IPS-18a (cell line): ENCODE results near the gene NEURL1.

Experiments used
- H3K27ac ChIP-seq: one replicate; pipeline ENCODE4 v1.5.1; 2013; ENCODE audit warnings: low read length
- H3K27me3 ChIP-seq: one replicate; pipeline ENCODE4 v1.6.1; 2013; ENCODE audit warnings: mild to moderate bottlenecking, low read length; ENCODE audit not compliant: control insufficient read depth, insufficient read depth
- H3K36me3 ChIP-seq: one replicate; pipeline ENCODE4 v1.6.1; 2013; ENCODE audit warnings: low read depth, low read length; ENCODE audit not compliant: control insufficient read depth
- H3K4me1 ChIP-seq: one replicate; pipeline ENCODE4 v1.6.1; 2013; ENCODE audit warnings: low read depth, low read length; ENCODE audit not compliant: control insufficient read depth
- H3K4me3 ChIP-seq: one replicate; pipeline ENCODE4 v1.5.1; 2013; ENCODE audit warnings: low read length
- H3K9ac ChIP-seq: one replicate; pipeline ENCODE4 v1.6.1; 2013; ENCODE audit warnings: mild to moderate bottlenecking, low read length, moderate library complexity
- H3K9me3 ChIP-seq: one replicate; pipeline ENCODE4 v1.6.1; 2013; ENCODE audit warnings: low read depth, low read length; ENCODE audit not compliant: control insufficient read depth

The NEURL1 gene

GRCh38 chr10:103452506-103453230, 40.8 kb upstream of the NEURL1 start:
- H3K4me3 ChIP-seq = no peak overlapping the region
- H3K27me3 ChIP-seq = no peaks in the 10 kb centered on the region
- no peak overlapping the region for H3K9ac ChIP-seq
- H3K36me3 ChIP-seq = peaks cover 2% of the 10 kb centered on the region
- no peaks in the 10 kb centered on the region for H3K9me3 ChIP-seq
- H3K4me1 ChIP-seq = no peaks in the 10 kb centered on the region
- no peak overlapping the region for H3K27ac ChIP-seq

- Histone ChIP-seq H3K9ac (no peak overlapping the region), H3K4me3 (no peak overlapping the region), H3K4me1 (no peaks in the 10 kb centered on the region)
Observed at GRCh38 chr10:103454026-103454425, 39.5 kb upstream of the NEURL1 start.

GRCh38 chr10:103455235-103455634, 38.3 kb upstream of the NEURL1 start:
- Histone ChIP-seq H3K27ac (no peak overlapping the region), H3K36me3 (no peaks in the 10 kb centered on the region), H3K4me1 (no peaks in the 10 kb centered on the region), H3K27me3 (no peaks in the 10 kb centered on the region), H3K9me3 (no peaks in the 10 kb centered on the region), H3K9ac (no peak overlapping the region), H3K4me3 (no peak overlapping the region)

More at GRCh38 chr10:103454026-103454425, 39.5 kb upstream of the NEURL1 start:
- H3K36me3 ChIP-seq = no peaks in the 10 kb centered on the region
- no peaks in the 10 kb centered on the region for H3K9me3 ChIP-seq
- no peaks in the 10 kb centered on the region for H3K27me3 ChIP-seq
- H3K27ac ChIP-seq = no peak overlapping the region

- Histone ChIP-seq H3K9ac (no peak overlapping the region), H3K9me3 (no peaks in the 10 kb centered on the region), H3K4me1 (no peaks in the 10 kb centered on the region), H3K27ac (no peak overlapping the region), H3K36me3 (no peaks in the 10 kb centered on the region), H3K4me3 (no peak overlapping the region), H3K27me3 (no peaks in the 10 kb centered on the region)
Observed at GRCh38 chr10:103456074-103456660, 37.3 kb upstream of the NEURL1 start.

GRCh38 chr10:103457176-103457712, 36.3 kb upstream of the NEURL1 start:
- Histone ChIP-seq H3K9me3 (no peaks in the 10 kb centered on the region), H3K9ac (no peak overlapping the region), H3K36me3 (no peaks in the 10 kb centered on the region), H3K27me3 (no peaks in the 10 kb centered on the region), H3K4me1 (no peaks in the 10 kb centered on the region), H3K27ac (no peak overlapping the region), H3K4me3 (no peak overlapping the region)

- Histone ChIP-seq H3K4me3 (no peak overlapping the region), H3K27ac (no peak overlapping the region), H3K27me3 (no peaks in the 10 kb centered on the region), H3K9me3 (no peaks in the 10 kb centered on the region), H3K36me3 (no peaks in the 10 kb centered on the region), H3K9ac (no peak overlapping the region), H3K4me1 (no peaks in the 10 kb centered on the region)
Observed at GRCh38 chr10:103457896-103458583, 35.5 kb upstream of the NEURL1 start.

- H3K36me3 ChIP-seq = no peaks in the 10 kb centered on the region
- no peaks in the 10 kb centered on the region for H3K9me3 ChIP-seq
- H3K27me3 ChIP-seq = no peaks in the 10 kb centered on the region
- H3K9ac ChIP-seq = no peak within 1 kb of the TSS
- no peak within 1 kb of the TSS for H3K4me3 ChIP-seq
- H3K4me1 ChIP-seq = no peaks in the 10 kb centered on the region
- no peak within 1 kb of the TSS for H3K27ac ChIP-seq
Observed at GRCh38 chr10:103458720-103459119, 34.8 kb upstream of the NEURL1 start, which contains the start of gene CALHM1. CALHM1 (minus strand) TSS chr10:103458900; CDS start chr10:103458751, 149 bp downstream.

- no peak overlapping the region for H3K27ac ChIP-seq
- no peaks in the 10 kb centered on the region for H3K27me3 ChIP-seq
- H3K4me1 ChIP-seq = no peaks in the 10 kb centered on the region
- H3K9me3 ChIP-seq = no peaks in the 10 kb centered on the region
- H3K36me3 ChIP-seq = no peaks in the 10 kb centered on the region
- H3K9ac ChIP-seq = no peak overlapping the region
- H3K4me3 ChIP-seq = no peak overlapping the region
Observed at GRCh38 chr10:103459615-103460014, 33.9 kb upstream of the NEURL1 start.

GRCh38 chr10:103463499-103463898, 30.0 kb upstream of the NEURL1 start:
- Histone ChIP-seq H3K9ac (no peak overlapping the region), H3K27ac (no peak overlapping the region), H3K4me1 (no peaks in the 10 kb centered on the region)

GRCh38 chr10:103465411-103466179, 27.9 kb upstream of the NEURL1 start:
- Histone ChIP-seq H3K4me3 (no peak overlapping the region), H3K9me3 (no peaks in the 10 kb centered on the region), H3K36me3 (no peaks in the 10 kb centered on the region), H3K27me3 (no peaks in the 10 kb centered on the region), H3K9ac (no peak overlapping the region), H3K4me1 (no peaks in the 10 kb centered on the region), H3K27ac (no peak overlapping the region)

More at GRCh38 chr10:103463499-103463898, 30.0 kb upstream of the NEURL1 start:
- no peaks in the 10 kb centered on the region for H3K27me3 ChIP-seq
- no peaks in the 10 kb centered on the region for H3K9me3 ChIP-seq
- no peaks in the 10 kb centered on the region for H3K36me3 ChIP-seq
- H3K4me3 ChIP-seq = no peak overlapping the region

- Histone ChIP-seq H3K36me3 (no peaks in the 10 kb centered on the region), H3K4me3 (no peak overlapping the region), H3K4me1 (no peaks in the 10 kb centered on the region), H3K27me3 (no peaks in the 10 kb centered on the region), H3K27ac (no peak overlapping the region), H3K9me3 (no peaks in the 10 kb centered on the region), H3K9ac (no peak overlapping the region)
Observed at GRCh38 chr10:103466734-103467133, 26.8 kb upstream of the NEURL1 start.
